Endodermal cell (in vitro differentiated cells): ENCODE results near the gene CNNM3. TPM values are rescaled to one million over a fixed set of nuclear protein-coding genes. Genes with fewer than 3 reads are reported as not detected.
A peak's percentile ranks its signal among the peaks of the same experiment; 100 is the strongest.

Experiments used
- DNase-seq: peaks from one replicate; pipeline ENCODE4 v3.0.0-alpha.2; 2017
- H3K27ac ChIP-seq: 2 replicates; pipeline ENCODE4 v1.5.1; 2013; ENCODE audit warnings: mild to moderate bottlenecking, low read depth, low read length, moderate library complexity
- H3K27me3 ChIP-seq: 2 replicates; pipeline ENCODE4 v1.6.1; 2013; ENCODE audit warnings: mild to moderate bottlenecking, low read length, moderate library complexity; ENCODE audit not compliant: insufficient read depth, control insufficient read depth, poor library complexity, severe bottlenecking
- H3K36me3 ChIP-seq: 2 replicates; pipeline ENCODE4 v1.7.0; 2013; ENCODE audit warnings: mild to moderate bottlenecking, low read length, moderate library complexity; ENCODE audit not compliant: control insufficient read depth, insufficient read depth
- H3K4me1 ChIP-seq: one replicate; pipeline ENCODE4 v1.7.0; 2013; ENCODE audit warnings: low read length; ENCODE audit not compliant: control insufficient read depth, insufficient read depth
- H3K4me3 ChIP-seq: 2 replicates; pipeline ENCODE4 v1.5.1; 2013; ENCODE audit warnings: mild to moderate bottlenecking, low read length, moderate library complexity
- H3K9ac ChIP-seq: 2 replicates; pipeline ENCODE4 v1.6.1; 2013; ENCODE audit warnings: mild to moderate bottlenecking, low read length, moderate library complexity; ENCODE audit not compliant: poor library complexity, severe bottlenecking; ENCODE audit errors: extremely low read depth
- H3K9me3 ChIP-seq: 2 replicates; pipeline ENCODE4 v1.6.1; 2013; ENCODE audit warnings: mild to moderate bottlenecking, low read length, moderate library complexity; ENCODE audit not compliant: control insufficient read depth
- H3K27ac Mint-ChIP-seq: 2 replicates; pipeline ENCODE4 v1.8.0; 2020; ENCODE audit warnings: mixed read lengths
- H3K27me3 Mint-ChIP-seq: 2 replicates; pipeline ENCODE4 v1.8.0; 2021; ENCODE audit warnings: mild to moderate bottlenecking, mixed read lengths; ENCODE audit not compliant: insufficient read depth
- H3K36me3 Mint-ChIP-seq: 2 replicates; pipeline ENCODE4 v1.8.0; 2020; ENCODE audit warnings: low read depth, mixed read lengths
- H3K4me1 Mint-ChIP-seq: 2 replicates; pipeline ENCODE4 v1.8.0; 2020; ENCODE audit warnings: mixed read lengths
- H3K4me3 Mint-ChIP-seq: 2 replicates; pipeline ENCODE4 v1.8.0; 2020; ENCODE audit warnings: mild to moderate bottlenecking, moderate library complexity, mixed read lengths
- H3K9me3 Mint-ChIP-seq: 2 replicates; pipeline ENCODE4 v1.8.0; 2020; ENCODE audit warnings: mild to moderate bottlenecking, mixed read lengths
- WGBS, 2 experiments: methylation state at CpG; one replicate each; pipeline versions ENCODE4 v1.1.5 to v1.1.7; 2013; ENCODE audit warnings: missing lambda C conversion rate in 2 of 2, mixed read lengths in 1 of 2; ENCODE audit not compliant: insufficient coverage in 1 of 2, insufficient read length in 1 of 2; 5-methylcytosine and 5-hydroxymethylcytosine counted together
- total RNA-seq, 2 donors: library from RNA; stranded (reverse); fragmentation: NEBNext Ultra II Directional in 1 of 2; extraction: Animal tissue kit (Norgen Biotek cat#: 25700) in 1 of 2; gene quantifications; 2 replicates in 1 of 2; 3 replicates in 1 of 2; pipeline ENCODE4 v1.2.1, GENCODE V29; 2021
- TF ChIP-seq, protein P1 (sequence below): fragments of 200-600 bp; sonication (generic); conservative IDR thresholded peaks from 2 replicates; pipeline ENCODE4 v1.5.0; 2021; ENCODE audit warnings: antibody characterized with exemption, mild to moderate bottlenecking

CNNM3 gene
- total RNA-seq, 2 donors from 2014 or later: 33.1 to 34.8 TPM

DNA sequence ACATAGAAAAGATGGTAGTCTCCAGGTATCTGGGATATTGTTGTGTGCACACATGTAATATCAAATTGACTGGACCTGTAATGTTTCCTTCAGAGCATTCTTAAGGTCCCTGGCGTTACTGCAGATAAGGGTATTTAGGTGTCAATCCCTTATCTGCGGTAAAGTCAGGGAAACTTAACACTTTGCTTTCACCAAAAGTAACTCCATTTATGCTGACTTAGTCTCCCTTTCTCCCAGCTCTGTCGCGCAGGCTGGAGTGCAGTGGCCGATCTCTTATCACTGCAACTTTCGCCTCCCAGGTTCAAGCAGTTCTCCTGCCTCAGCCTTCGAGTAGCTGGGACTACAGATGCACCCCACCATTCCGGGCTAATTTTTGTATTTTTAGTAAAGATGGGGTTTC is 1.8 kb downstream of the CNNM3 start:
- WGBS, 2 experiments: 62 to 76% methylated on average over 8 of the region's 8 CpGs

DNA sequence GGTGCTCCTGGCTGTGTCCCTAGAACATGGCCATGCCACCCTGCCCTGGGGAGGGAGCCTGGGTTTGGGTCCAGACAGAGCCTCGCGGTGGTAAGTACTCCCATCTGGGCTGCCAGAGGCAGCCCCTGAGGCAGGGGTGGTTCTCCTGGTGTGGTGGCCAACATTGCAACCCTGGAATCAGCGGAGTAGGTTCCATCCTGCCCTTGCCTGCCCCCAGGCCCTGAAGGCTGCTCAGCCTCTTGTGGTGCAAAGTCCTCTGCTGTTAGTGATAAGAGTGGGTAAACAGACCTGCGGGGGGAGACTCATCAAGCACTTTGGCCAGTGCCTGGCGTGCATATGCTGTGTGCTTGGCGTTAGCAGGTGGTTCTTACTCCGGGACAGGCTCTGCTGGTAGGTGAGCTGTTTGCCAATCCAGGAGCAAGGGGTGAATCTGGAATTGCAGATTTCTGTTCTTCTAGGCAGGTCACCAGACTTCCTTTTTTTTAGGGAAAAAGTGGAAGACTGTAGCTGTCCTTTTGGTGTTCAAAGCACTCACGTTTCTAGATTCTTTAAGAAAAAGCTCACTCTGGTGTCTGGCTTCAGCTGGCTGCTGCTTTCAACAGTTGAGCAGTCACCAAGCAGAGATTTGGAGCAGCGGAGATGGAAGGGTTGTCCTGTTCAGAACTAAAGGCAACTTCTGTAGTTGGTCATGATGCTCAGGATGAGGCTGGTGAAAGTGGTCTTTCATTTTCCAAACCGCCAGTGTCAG is 3.2 kb downstream of the CNNM3 start:
- no peak overlapping the region for H3K27ac ChIP-seq
- H3K27me3 ChIP-seq: no peaks in the 10 kb centered on the region
- peaks cover 13% of the 10 kb centered on the region for H3K36me3 ChIP-seq
- Mint-ChIP-seq H3K9me3 (no peaks in the 10 kb centered on the region), H3K4me3 (peak overlapping the region; percentile 67), H3K4me1 (peaks cover 48% of the 10 kb centered on the region), H3K27ac (no peak overlapping the region), H3K36me3 (peaks cover 27% of the 10 kb centered on the region), H3K27me3 (peaks cover 3% of the 10 kb centered on the region)
- H3K9me3 ChIP-seq: no peaks in the 10 kb centered on the region
- peak overlapping the region; percentile 82 for H3K4me3 ChIP-seq
- peak; percentile 68 for DNase-seq
- H3K9ac ChIP-seq: no peak overlapping the region
- TF ChIP-seq, protein P1, sequence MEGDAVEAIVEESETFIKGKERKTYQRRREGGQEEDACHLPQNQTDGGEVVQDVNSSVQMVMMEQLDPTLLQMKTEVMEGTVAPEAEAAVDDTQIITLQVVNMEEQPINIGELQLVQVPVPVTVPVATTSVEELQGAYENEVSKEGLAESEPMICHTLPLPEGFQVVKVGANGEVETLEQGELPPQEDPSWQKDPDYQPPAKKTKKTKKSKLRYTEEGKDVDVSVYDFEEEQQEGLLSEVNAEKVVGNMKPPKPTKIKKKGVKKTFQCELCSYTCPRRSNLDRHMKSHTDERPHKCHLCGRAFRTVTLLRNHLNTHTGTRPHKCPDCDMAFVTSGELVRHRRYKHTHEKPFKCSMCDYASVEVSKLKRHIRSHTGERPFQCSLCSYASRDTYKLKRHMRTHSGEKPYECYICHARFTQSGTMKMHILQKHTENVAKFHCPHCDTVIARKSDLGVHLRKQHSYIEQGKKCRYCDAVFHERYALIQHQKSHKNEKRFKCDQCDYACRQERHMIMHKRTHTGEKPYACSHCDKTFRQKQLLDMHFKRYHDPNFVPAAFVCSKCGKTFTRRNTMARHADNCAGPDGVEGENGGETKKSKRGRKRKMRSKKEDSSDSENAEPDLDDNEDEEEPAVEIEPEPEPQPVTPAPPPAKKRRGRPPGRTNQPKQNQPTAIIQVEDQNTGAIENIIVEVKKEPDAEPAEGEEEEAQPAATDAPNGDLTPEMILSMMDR: no peak
- H3K4me1 ChIP-seq: peaks cover 10% of the 10 kb centered on the region
- 77 to 84% methylated on average over 8 to 10 of the region's 10 CpGs for WGBS, 2 experiments

More for the DNA sequence above, 1.8 kb downstream of the CNNM3 start:
- H3K9me3 ChIP-seq: no peaks in the 10 kb centered on the region
- H3K36me3 Mint-ChIP-seq: peaks cover 27% of the 10 kb centered on the region
- peaks cover 6% of the 10 kb centered on the region for H3K36me3 ChIP-seq
- H3K4me1 ChIP-seq: peaks cover 6% of the 10 kb centered on the region
- TF ChIP-seq, protein P1: no peak
- H3K9me3 Mint-ChIP-seq: no peaks in the 10 kb centered on the region
- peaks cover 44% of the 10 kb centered on the region for H3K4me1 Mint-ChIP-seq
- H3K4me3 Mint-ChIP-seq: peak overlapping the region; percentile 67
- DNase-seq: no peak
- no peak overlapping the region for H3K9ac ChIP-seq
- H3K27ac ChIP-seq: no peak overlapping the region
- no peak overlapping the region for H3K27ac Mint-ChIP-seq
- no peaks in the 10 kb centered on the region for H3K27me3 ChIP-seq
- H3K4me3 ChIP-seq: peak overlapping the region; percentile 82
- peaks cover 3% of the 10 kb centered on the region for H3K27me3 Mint-ChIP-seq

DNA sequence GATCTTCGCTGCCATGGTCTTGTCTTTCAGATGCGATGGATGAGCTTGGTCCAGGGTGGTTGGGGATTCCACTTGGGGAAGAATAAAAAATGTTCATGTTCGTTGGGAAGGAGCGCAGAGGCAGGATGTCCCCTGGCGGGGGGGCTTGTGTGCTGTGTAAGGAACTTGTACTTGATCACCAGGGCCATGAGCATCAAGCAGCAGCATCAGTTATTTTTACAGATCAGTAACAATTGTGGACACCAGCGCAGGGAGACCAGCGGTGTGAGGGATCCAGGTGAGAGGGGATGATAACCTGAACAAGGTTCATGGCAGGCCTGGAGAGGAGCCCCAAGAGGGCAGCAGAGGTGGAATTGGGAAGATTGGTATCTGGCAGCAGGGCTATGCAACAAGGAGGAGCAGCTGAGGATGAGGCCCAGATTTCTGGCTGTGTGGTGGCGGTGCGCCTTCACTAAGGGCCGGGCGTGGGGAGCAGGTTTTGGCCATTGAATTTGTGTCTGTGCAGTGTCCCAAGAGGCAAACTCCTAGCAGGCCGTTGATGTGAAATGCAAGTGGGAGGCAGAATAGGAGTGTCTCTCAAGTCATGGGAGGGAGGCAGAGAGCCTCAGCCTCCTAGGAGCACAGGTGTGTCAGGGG is 3.9 kb downstream of the CNNM3 start:
- Histone ChIP-seq H3K4me1 (peaks cover 10% of the 10 kb centered on the region), H3K36me3 (peaks cover 14% of the 10 kb centered on the region), H3K4me3 (peak overlapping the region; percentile 64), H3K27me3 (no peaks in the 10 kb centered on the region), H3K9me3 (no peaks in the 10 kb centered on the region), H3K27ac (no peak overlapping the region), H3K9ac (no peak overlapping the region)
- Mint-ChIP-seq H3K9me3 (no peaks in the 10 kb centered on the region), H3K27me3 (peaks cover 3% of the 10 kb centered on the region), H3K27ac (no peak overlapping the region), H3K36me3 (peaks cover 33% of the 10 kb centered on the region), H3K4me3 (peak overlapping the region; percentile 67), H3K4me1 (peaks cover 48% of the 10 kb centered on the region)
- WGBS, 2 experiments: 87 to 94% methylated on average over 6 to 12 of the region's 12 CpGs
- DNase-seq: no peak
- TF ChIP-seq, protein P1: peak; percentile 51
